Naive thymus-derived CD8-positive, alpha-beta T cell (primary cell): ENCODE data around the gene SRGAP1. TPM values are rescaled to one million over a fixed set of nuclear protein-coding genes. Genes with fewer than 3 reads are reported as not detected.
A peak's percentile ranks its signal among the peaks of the same experiment; 100 is the strongest.
"Not testable (repeated sequence)": the region's sequence is repeated elsewhere in the genome, so short reads cannot be mapped to it uniquely, and the experiment has no call there.

Experiments used
- ATAC-seq, 2 donors: fragments of 150-1000 bp; cut with Tn5 transposase in 1 of 2; sonication (Bioruptor Pico), chemical (Tn5 transposase) in 1 of 2; 1 replicate in 1 of 2; 2 replicates in 1 of 2; pipeline ENCODE4 v1.10.0; 2021; ENCODE audit warnings: mild to moderate bottlenecking in 2 of 2, moderate library complexity in 2 of 2
- POLR2A ChIA-PET: fragments of 350-600 bp; sonication (Branson Sonifier 250); formaldehyde crosslinking; loops from one replicate; lab custom pipeline; 2021; ENCODE audit warnings: antibody characterized with exemption; lab: Charles Lee
- DNase-seq, 10 donors: peaks; one replicate each; pipeline versions ENCODE4 v3.0.0 to v3.0.0-alpha.2; 2020 to 2022
- H3K27ac Mint-ChIP-seq, 10 donors: one replicate each; pipeline ENCODE4 v1.8.0; 2020 to 2022; ENCODE audit warnings: mild to moderate bottlenecking in 10 of 10, mixed read lengths in 10 of 10, moderate library complexity in 4 of 10, inconsistent platforms in 1 of 10
- H3K27me3 Mint-ChIP-seq, 5 donors: one replicate each; pipeline ENCODE4 v1.8.0; 2021 to 2022; ENCODE audit warnings: mixed read lengths in 5 of 5
- H3K36me3 Mint-ChIP-seq, 3 donors: one replicate each; pipeline ENCODE4 v1.8.0; 2020 to 2022; ENCODE audit warnings: mixed read lengths in 3 of 3, mild to moderate bottlenecking in 2 of 3, inconsistent platforms in 1 of 3
- H3K4me1 Mint-ChIP-seq, 4 donors: one replicate each; pipeline ENCODE4 v1.8.0; 2021 to 2022; ENCODE audit warnings: mixed read lengths in 4 of 4
- H3K4me3 Mint-ChIP-seq, 10 donors: one replicate each; pipeline ENCODE4 v1.8.0; 2020 to 2022; ENCODE audit warnings: mild to moderate bottlenecking in 10 of 10, mixed read lengths in 10 of 10, moderate library complexity in 6 of 10, inconsistent platforms in 1 of 10
- H3K9me3 Mint-ChIP-seq, 9 donors: one replicate each; pipeline ENCODE4 v1.8.0; 2020 to 2022; ENCODE audit warnings: mixed read lengths in 9 of 9, mild to moderate bottlenecking in 3 of 9, inconsistent platforms in 1 of 9, moderate library complexity in 1 of 9
- polyA plus RNA-seq, 3 donors: library from polyadenylated mRNA; unstranded; fragments of 300-500 nt; fragmentation: Illumina TruSeq; gene quantifications; one replicate each; pipeline ENCODE4 v1.2.3, GENCODE V29; 2021
- total RNA-seq, 8 experiments: library from RNA in 2 of 8; stranded (reverse) in 2 of 8; gene quantifications; one replicate each; pipeline ENCODE4 v1.2.3 and lab custom pipeline; 2021 to 2026

The SRGAP1 gene
- total and polyA plus RNA-seq, 5 experiments from 2014 or later: 0.01 to 0.04 (median 0.03) TPM; not detected in 2

GRCh38 chr12:64187370-64187769, 342.9 kb downstream of the SRGAP1 start:
- Mint-ChIP-seq H3K27ac (no peak overlapping the region), H3K4me1 (peaks cover 0 to 1% (median 0%) of the 10 kb centered on the region in 4 donors), H3K9me3 (peaks cover 0 to 3% (median 0%) of the 10 kb centered on the region in 9 donors), H3K4me3 (no peak overlapping the region), H3K36me3 (peaks cover 8 to 43% (median 16%) of the 10 kb centered on the region in 3 donors), H3K27me3 (no peaks in the 10 kb centered on the region)
- ATAC-seq (no peak), DNase-seq (no peak)
- POLR2A ChIA-PET: no interaction called here

GRCh38 chr12:64187794-64188193, 343.3 kb downstream of the SRGAP1 start:
- POLR2A ChIA-PET: no interaction called here
- Mint-ChIP-seq H3K27me3 (no peaks in the 10 kb centered on the region), H3K36me3 (peaks cover 6 to 45% (median 19%) of the 10 kb centered on the region in 3 donors), H3K9me3 (peaks cover 0 to 3% (median 0%) of the 10 kb centered on the region in 9 donors), H3K4me1 (peaks cover 0 to 3% (median under 1%) of the 10 kb centered on the region in 4 donors), H3K4me3 (no peak overlapping the region), H3K27ac (peak overlapping the region in 1 of 10 donors; percentile 86)
- ATAC-seq (no peak), DNase-seq (no peak)

- no peak overlapping the region for H3K4me3 Mint-ChIP-seq
- H3K4me1 Mint-ChIP-seq: peaks cover 0 to 6% (median under 1%) of the 10 kb centered on the region in 4 donors
- ATAC-seq (no peak), DNase-seq (no peak)
- H3K36me3 Mint-ChIP-seq: peaks cover 4 to 51% (median 26%) of the 10 kb centered on the region in 3 donors
- H3K27me3 Mint-ChIP-seq: no peaks in the 10 kb centered on the region
- POLR2A ChIA-PET: no interaction called here
- H3K9me3 Mint-ChIP-seq: no peaks in the 10 kb centered on the region
- H3K27ac Mint-ChIP-seq: no peak overlapping the region
Measured at GRCh38 chr12:64189530-64189929, 345.0 kb downstream of the SRGAP1 start.

- no peak for ATAC-seq
- POLR2A ChIA-PET: no interaction called here
- H3K27me3 Mint-ChIP-seq: no peaks in the 10 kb centered on the region
Measured at GRCh38 chr12:64190140-64190539, 345.6 kb downstream of the SRGAP1 start.

GRCh38 chr12:64192644-64193444, 348.3 kb downstream of the SRGAP1 start:
- no peak for ATAC-seq
- Mint-ChIP-seq H3K9me3 (no peaks in the 10 kb centered on the region), H3K4me3 (no peak overlapping the region), H3K36me3 (peaks cover 8 to 53% (median 26%) of the 10 kb centered on the region in 3 donors), H3K27ac (peak overlapping the region in 2 of 10 donors; percentile 23 to 34), H3K27me3 (no peaks in the 10 kb centered on the region), H3K4me1 (peaks cover 0 to 6% (median 0%) of the 10 kb centered on the region in 4 donors)
- POLR2A ChIA-PET: no interaction called here
- DNase-seq: no peak

More at GRCh38 chr12:64190140-64190539, 345.6 kb downstream of the SRGAP1 start:
- H3K36me3 Mint-ChIP-seq: peaks cover 6 to 53% (median 25%) of the 10 kb centered on the region in 3 donors
- DNase-seq: no peak
- H3K4me1 Mint-ChIP-seq: peaks cover 0 to 6% (median under 1%) of the 10 kb centered on the region in 4 donors
- no peak overlapping the region for H3K27ac Mint-ChIP-seq
- H3K4me3 Mint-ChIP-seq: no peak overlapping the region
- H3K9me3 Mint-ChIP-seq: no peaks in the 10 kb centered on the region

GRCh38 chr12:64193931-64194330, 349.4 kb downstream of the SRGAP1 start:
- DNase-seq (no peak), ATAC-seq (no peak)
- Mint-ChIP-seq H3K4me3 (no peak overlapping the region), H3K9me3 (no peaks in the 10 kb centered on the region), H3K4me1 (peaks cover 0 to 6% (median 0%) of the 10 kb centered on the region in 4 donors), H3K27ac (no peak overlapping the region), H3K27me3 (no peaks in the 10 kb centered on the region), H3K36me3 (peaks cover 8 to 49% (median 26%) of the 10 kb centered on the region in 3 donors)
- POLR2A ChIA-PET: no interaction called here

GRCh38 chr12:64194333-64195149, 350.0 kb downstream of the SRGAP1 start:
- Mint-ChIP-seq H3K36me3 (peaks cover 8 to 46% (median 26%) of the 10 kb centered on the region in 3 donors), H3K27me3 (no peaks in the 10 kb centered on the region), H3K4me3 (no peak overlapping the region), H3K27ac (peak overlapping the region in 1 of 10 donors; percentile 21), H3K9me3 (no peaks in the 10 kb centered on the region), H3K4me1 (peaks cover 0 to 6% (median 0%) of the 10 kb centered on the region in 4 donors)
- DNase-seq (no peak), ATAC-seq (no peak)
- POLR2A ChIA-PET: no interaction called here

GRCh38 chr12:64195841-64196240, 351.3 kb downstream of the SRGAP1 start:
- H3K27ac Mint-ChIP-seq, H3K4me3 Mint-ChIP-seq, H3K9me3 Mint-ChIP-seq, POLR2A ChIA-PET, H3K4me1 Mint-ChIP-seq, H3K27me3 Mint-ChIP-seq, DNase-seq, ATAC-seq: not testable (repeated sequence)
- peaks cover 8 to 42% (median 26%) of the 10 kb centered on the region in 3 donors for H3K36me3 Mint-ChIP-seq

- no peaks in the 10 kb centered on the region for H3K27me3 Mint-ChIP-seq
- no peak for ATAC-seq
Measured at GRCh38 chr12:64203036-64203435, 358.5 kb downstream of the SRGAP1 start.

GRCh38 chr12:64203775-64204174, 359.3 kb downstream of the SRGAP1 start:
- Mint-ChIP-seq H3K27me3 (no peaks in the 10 kb centered on the region), H3K27ac (no peak overlapping the region), H3K36me3 (peaks cover 22 to 57% (median 41%) of the 10 kb centered on the region in 3 donors), H3K9me3 (peaks cover 0 to 3% (median 0%) of the 10 kb centered on the region in 9 donors), H3K4me1 (peaks cover 0 to 5% (median under 1%) of the 10 kb centered on the region in 4 donors), H3K4me3 (no peak overlapping the region)
- DNase-seq (no peak), ATAC-seq (no peak)
- POLR2A ChIA-PET: no interaction called here

More at GRCh38 chr12:64203036-64203435, 358.5 kb downstream of the SRGAP1 start:
- Mint-ChIP-seq H3K4me3 (no peak overlapping the region), H3K27ac (no peak overlapping the region), H3K36me3 (peaks cover 18 to 55% (median 36%) of the 10 kb centered on the region in 3 donors), H3K4me1 (peaks cover 0 to 5% (median under 1%) of the 10 kb centered on the region in 4 donors), H3K9me3 (peaks cover 0 to 3% (median 0%) of the 10 kb centered on the region in 9 donors)
- POLR2A ChIA-PET: no interaction called here
- no peak for DNase-seq

GRCh38 chr12:64205542-64205941, 361.0 kb downstream of the SRGAP1 start:
- Mint-ChIP-seq H3K4me3 (no peak overlapping the region), H3K27me3 (no peaks in the 10 kb centered on the region), H3K27ac (no peak overlapping the region), H3K9me3 (peaks cover 0 to 3% (median 0%) of the 10 kb centered on the region in 9 donors), H3K4me1 (peaks cover 0 to 5% (median under 1%) of the 10 kb centered on the region in 4 donors), H3K36me3 (peaks cover 22 to 71% (median 46%) of the 10 kb centered on the region in 3 donors)
- DNase-seq (no peak), ATAC-seq (no peak)
- POLR2A ChIA-PET: no interaction called here

- POLR2A ChIA-PET: no interaction called here
- no peak overlapping the region for H3K27ac Mint-ChIP-seq
- H3K9me3 Mint-ChIP-seq: peaks cover 0 to 3% (median 0%) of the 10 kb centered on the region in 9 donors
- no peaks in the 10 kb centered on the region for H3K27me3 Mint-ChIP-seq
- ATAC-seq (no peak), DNase-seq (no peak)
- peaks cover 0 to 5% (median 2%) of the 10 kb centered on the region in 4 donors for H3K4me1 Mint-ChIP-seq
- H3K4me3 Mint-ChIP-seq: no peak overlapping the region
- H3K36me3 Mint-ChIP-seq: peaks cover 24 to 82% (median 49%) of the 10 kb centered on the region in 3 donors
Measured at GRCh38 chr12:64207453-64207852, 363.0 kb downstream of the SRGAP1 start.
